ENCODE measurements around the gene RAB17. TPM values are rescaled to one million over a fixed set of nuclear protein-coding genes. Genes with fewer than 3 reads are reported as not detected.

The RAB17 gene
- total RNA-seq, 4 donors from 2014 or later, result 0.26 to 4.6 (median 4.0) TPM

DNA sequence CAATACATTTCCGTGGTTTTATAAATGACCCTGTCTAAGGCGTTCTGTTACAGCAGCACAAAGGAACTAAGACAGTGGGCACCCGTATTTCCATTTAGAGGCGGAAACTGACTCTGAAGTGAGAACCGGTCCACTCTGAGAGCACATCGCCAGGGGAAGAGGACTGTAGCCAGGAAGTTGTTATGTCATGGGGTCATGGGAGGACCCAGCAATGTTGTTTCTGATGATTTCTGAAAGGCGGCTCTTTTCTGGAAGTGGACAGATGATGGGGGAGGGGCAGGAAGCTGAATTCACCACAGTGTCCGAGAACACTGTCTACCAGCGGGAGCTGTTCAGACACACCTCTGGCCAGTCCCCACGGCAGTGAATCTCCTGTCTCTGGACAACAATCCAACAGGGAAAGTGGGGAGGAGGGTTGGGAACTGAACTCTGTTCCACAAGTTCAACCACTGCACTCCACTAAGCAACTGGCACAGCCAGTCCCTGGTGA lies 34.7 kb upstream of the RAB17 start:
- intact Hi-C loops (cut with DNase I; ENCODE audit: low total_unique reads), result no loop called here
- H3K4me1 ChIP-seq, result no peaks in the 10 kb centered on the region
- H3K27ac ChIP-seq, result peak overlapping the region in 1 of 2 donors; percentile 96
- no peaks in the 10 kb centered on the region for H3K9me3 ChIP-seq
- no peaks in the 10 kb centered on the region for H3K36me3 ChIP-seq
- no peak for DNase-seq
- H3K4me3 ChIP-seq, result no peak overlapping the region
- TF ChIP-seq POLR2A (IDR thresholded peaks at IDR 0.05) (no peak), CTCF (IDR thresholded peaks at IDR 0.05) (no peak)
- no peaks in the 10 kb centered on the region for H3K27me3 ChIP-seq

GRCh38 chr2:237624565-237624964 lies 34.0 kb upstream of the RAB17 start:
- Histone ChIP-seq H3K27me3 (no peaks in the 10 kb centered on the region), H3K4me1 (no peaks in the 10 kb centered on the region), H3K27ac (peak overlapping the region in 1 of 2 donors; percentile 96), H3K9me3 (no peaks in the 10 kb centered on the region), H3K4me3 (no peak overlapping the region), H3K36me3 (no peaks in the 10 kb centered on the region)
- no peak for TF ChIP-seq POLR2A (IDR thresholded peaks at IDR 0.05)
- TF ChIP-seq CTCF (IDR thresholded peaks at IDR 0.05), result peak; percentile 5 to 51 (median 20)
- peak; percentile 39 to 59 for DNase-seq
- intact Hi-C loops (cut with DNase I; ENCODE audit: low total_unique reads), result no loop called here

- no peaks in the 10 kb centered on the region for H3K4me1 ChIP-seq
- TF ChIP-seq CTCF (IDR thresholded peaks at IDR 0.05) (no peak), POLR2A (IDR thresholded peaks at IDR 0.05) (no peak)
- H3K27ac ChIP-seq, result no peak overlapping the region
- DNase-seq, result no peak
- no peaks in the 10 kb centered on the region for H3K27me3 ChIP-seq
- H3K9me3 ChIP-seq, result no peaks in the 10 kb centered on the region
- H3K4me3 ChIP-seq, result no peak overlapping the region
- no peaks in the 10 kb centered on the region for H3K36me3 ChIP-seq
- intact Hi-C loops (cut with DNase I; ENCODE audit: low total_unique reads), result no loop called here
Observed at GRCh38 chr2:237623428-237624403, 33.2 kb upstream of the RAB17 start.

GRCh38 chr2:237618449-237618848 lies 27.9 kb upstream of the RAB17 start:
- H3K27me3 ChIP-seq, result no peaks in the 10 kb centered on the region
- TF ChIP-seq POLR2A (IDR thresholded peaks at IDR 0.05) (no peak), CTCF (IDR thresholded peaks at IDR 0.05) (no peak)
- no peak overlapping the region for H3K4me3 ChIP-seq
- DNase-seq, result no peak
- H3K4me1 ChIP-seq, result peaks cover 20 to 26% of the 10 kb centered on the region in 2 donors
- intact Hi-C loops (cut with DNase I; ENCODE audit: low total_unique reads), result no loop called here
- no peaks in the 10 kb centered on the region for H3K36me3 ChIP-seq
- H3K9me3 ChIP-seq, result no peaks in the 10 kb centered on the region
- peak overlapping the region; percentile 84 to 97 for H3K27ac ChIP-seq

DNA sequence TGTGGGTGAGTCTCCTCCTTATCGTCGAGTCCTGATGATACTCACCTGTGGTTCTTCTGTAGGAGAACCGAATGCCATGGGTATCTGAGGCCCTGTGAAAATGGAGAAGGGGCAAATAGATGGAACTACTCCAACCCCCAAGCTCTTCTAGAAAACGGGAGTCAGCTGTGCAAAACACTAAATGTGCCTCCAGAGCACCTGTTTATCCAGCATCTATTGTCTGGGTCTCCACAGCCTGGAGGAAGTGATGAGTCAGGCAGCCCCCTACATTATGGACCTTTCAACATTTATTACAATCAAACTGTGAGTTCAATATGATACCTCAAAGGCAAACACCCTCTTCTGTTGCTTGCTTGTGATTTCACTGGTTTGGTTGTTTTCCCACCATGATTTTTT lies 27.1 kb upstream of the RAB17 start:
- TF ChIP-seq POLR2A (IDR thresholded peaks at IDR 0.05), result no peak
- no peak for TF ChIP-seq CTCF (IDR thresholded peaks at IDR 0.05)
- Histone ChIP-seq H3K9me3 (no peaks in the 10 kb centered on the region), H3K4me1 (peaks cover 20 to 26% of the 10 kb centered on the region in 2 donors), H3K27me3 (no peaks in the 10 kb centered on the region), H3K27ac (peak overlapping the region; percentile 84 to 97), H3K36me3 (no peaks in the 10 kb centered on the region), H3K4me3 (no peak overlapping the region)
- intact Hi-C loops (cut with DNase I; ENCODE audit: low total_unique reads), result no loop called here
- no peak for DNase-seq

Data from uterus (tissue), 4 donors.